Measurements from ENCODE around the gene LRP6. TPM values are rescaled to one million over a fixed set of nuclear protein-coding genes. Genes with fewer than 3 reads are reported as not detected.

LRP6 gene
- total and polyA plus RNA-seq, 2 experiments from 2014 or later: 18.1 to 25.4 TPM

DNA sequence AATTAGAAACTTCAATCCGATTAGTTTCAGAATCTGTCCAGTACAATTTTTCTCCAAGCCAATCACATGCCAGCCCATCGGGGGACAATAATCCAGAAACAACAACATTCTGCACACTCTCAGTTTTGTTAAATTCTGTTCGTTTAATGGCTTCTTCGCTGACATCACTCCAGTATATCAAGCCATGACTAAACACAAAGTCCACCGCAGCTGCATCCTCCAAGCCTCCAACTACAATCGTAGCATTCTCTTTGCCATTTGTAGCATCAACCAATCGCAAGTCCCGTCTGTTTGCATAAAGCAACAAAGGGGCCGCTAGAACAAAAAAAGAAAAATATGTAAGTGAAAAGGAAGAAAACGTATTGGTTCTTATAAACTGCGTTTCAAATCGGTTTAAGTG lies 22.5 kb downstream of the LRP6 start:
- TF ChIP-seq CTCF (IDR thresholded peaks at IDR 0.05; ENCODE audit: low read depth, low read length): no peak
- Histone ChIP-seq H3K4me1 (ENCODE audit: low read depth) (no peaks in the 10 kb centered on the region), H3K9me3 (ENCODE audit: low read depth) (no peaks in the 10 kb centered on the region), H3K27ac (no peak overlapping the region), H3K4me3 (no peak overlapping the region), H3K36me3 (no peaks in the 10 kb centered on the region), H3K27me3 (no peaks in the 10 kb centered on the region)
- no peak for DNase-seq (ENCODE audit: low read depth in 1 of 2, low spot score in 1 of 2)

GRCh38 chr12:12240662-12241340 lies 26.0 kb downstream of the LRP6 start:
- Histone ChIP-seq H3K36me3 (no peaks in the 10 kb centered on the region), H3K27ac (no peak overlapping the region), H3K9me3 (ENCODE audit: low read depth) (no peaks in the 10 kb centered on the region), H3K27me3 (no peaks in the 10 kb centered on the region), H3K4me1 (ENCODE audit: low read depth) (no peaks in the 10 kb centered on the region), H3K4me3 (no peak overlapping the region)
- TF ChIP-seq CTCF (IDR thresholded peaks at IDR 0.05; ENCODE audit: low read depth, low read length): no peak
- DNase-seq (ENCODE audit: low read depth in 1 of 2, low spot score in 1 of 2): peak; percentile 2 to 57

- no peaks in the 10 kb centered on the region for H3K4me1 ChIP-seq (ENCODE audit: low read depth)
- no peak overlapping the region for H3K4me3 ChIP-seq
- no peak overlapping the region for H3K27ac ChIP-seq
- DNase-seq (ENCODE audit: low read depth in 1 of 2, low spot score in 1 of 2): no peak
- H3K36me3 ChIP-seq: no peaks in the 10 kb centered on the region
- no peaks in the 10 kb centered on the region for H3K27me3 ChIP-seq
- no peak for TF ChIP-seq CTCF (IDR thresholded peaks at IDR 0.05; ENCODE audit: low read depth, low read length)
- no peaks in the 10 kb centered on the region for H3K9me3 ChIP-seq (ENCODE audit: low read depth)
Observed at GRCh38 chr12:12239127-12239526, 27.7 kb downstream of the LRP6 start.

GRCh38 chr12:12238605-12239004 lies 28.2 kb downstream of the LRP6 start:
- H3K4me1 ChIP-seq (ENCODE audit: low read depth): no peaks in the 10 kb centered on the region
- no peaks in the 10 kb centered on the region for H3K36me3 ChIP-seq
- DNase-seq (ENCODE audit: low read depth in 1 of 2, low spot score in 1 of 2): no peak
- H3K9me3 ChIP-seq (ENCODE audit: low read depth): no peaks in the 10 kb centered on the region
- TF ChIP-seq CTCF (IDR thresholded peaks at IDR 0.05; ENCODE audit: low read depth, low read length): no peak
- H3K27ac ChIP-seq: no peak overlapping the region
- no peaks in the 10 kb centered on the region for H3K27me3 ChIP-seq
- H3K4me3 ChIP-seq: no peak overlapping the region

DNA sequence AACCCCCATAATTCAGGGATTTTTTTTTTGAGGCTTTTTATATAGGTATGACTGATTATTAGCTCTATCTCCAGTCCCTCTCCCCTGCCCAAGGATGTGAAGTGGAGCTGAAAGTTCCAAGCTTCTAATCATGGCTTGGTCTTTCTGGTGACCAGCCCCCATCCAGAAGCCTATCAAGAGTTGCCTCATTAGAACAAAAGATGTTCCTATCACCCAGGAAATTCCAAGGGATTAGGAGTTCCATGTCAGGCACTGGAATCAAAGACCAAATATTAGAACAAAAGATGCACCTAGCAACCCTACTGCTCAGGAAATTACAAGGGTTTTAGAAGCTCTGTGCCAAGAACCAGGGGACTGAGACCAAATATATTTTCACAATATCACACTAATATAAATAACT lies 29.9 kb downstream of the LRP6 start:
- DNase-seq (ENCODE audit: low read depth in 1 of 2, low spot score in 1 of 2): peak in 1 of 2 donors; percentile 16
- Histone ChIP-seq H3K4me3 (no peak overlapping the region), H3K9me3 (ENCODE audit: low read depth) (no peaks in the 10 kb centered on the region), H3K27ac (no peak overlapping the region), H3K4me1 (ENCODE audit: low read depth) (no peaks in the 10 kb centered on the region), H3K27me3 (no peaks in the 10 kb centered on the region), H3K36me3 (no peaks in the 10 kb centered on the region)
- no peak for TF ChIP-seq CTCF (IDR thresholded peaks at IDR 0.05; ENCODE audit: low read depth, low read length)

All from cardiac muscle cell (in vitro differentiated cells and primary cell).